HCT116 (cell line): ENCODE measurements around the gene ITPR2. TPM values are rescaled to one million over a fixed set of nuclear protein-coding genes. Genes with fewer than 3 reads are reported as not detected.

ENCODE experiments used
- ATAC-seq: fragments of 200-7000 bp; cut with Tn5 transposase; 2 replicates; pipeline ENCODE4 v1.9.1; 2020; ENCODE audit warnings: mild to moderate bottlenecking, moderate library complexity
- BruUV-seq: library from RNA; stranded (reverse); fragments of 400-500 nt; replicated peaks from 2 replicates; lab custom pipeline; 2021; lab: Mats Ljungman, UMichigan
- CTCF ChIA-PET: fragments of 300-600 bp; sonication (Branson Sonifier 250); formaldehyde crosslinking; loops from one replicate; lab custom pipeline; 2021; ENCODE audit warnings: antibody characterized with exemption; lab: Charles Lee
- POLR2A ChIA-PET: fragments of 300-600, 350-600 bp; sonication (Branson Sonifier 250); formaldehyde crosslinking; loops from one replicate; lab custom pipeline; 2021; ENCODE audit warnings: antibody characterized with exemption; lab: Charles Lee
- RAD21 ChIA-PET, 2 experiments: fragments of 300-600 bp; sonication (Branson Sonifier 250); formaldehyde crosslinking; loops; one replicate each; lab custom pipeline; 2023; ENCODE audit warnings: low total read pairs in 2 of 2; ENCODE audit not compliant: uncharacterized antibody in 2 of 2, unreplicated experiment in 2 of 2, low non-redundant PET in 1 of 2; lab: Charles Lee
- DNase-seq: peaks from one replicate; pipeline ENCODE4 v3.0.0-alpha.2; 2010; ENCODE audit warnings: low read depth, low spot score
- H2AFZ ChIP-seq: fragments of 200-600 bp; shearing (Covaris generic), sonication (generic); 2 replicates; pipeline ENCODE4 v1.6.1; 2017; ENCODE audit warnings: low read depth, mixed run types, mixed read lengths, antibody characterized with exemption, low read length; ENCODE audit not compliant: poor library complexity, severe bottlenecking
- H3K27ac ChIP-seq: 2 replicates; pipeline ENCODE4 v1.5.1; 2012; ENCODE audit warnings: low read depth, low read length
- H3K27me3 ChIP-seq: fragments of 200-600 bp; sonication (generic); 2 replicates; pipeline ENCODE4 v1.6.1; 2016; ENCODE audit warnings: mixed run types, low read length, mixed read lengths; ENCODE audit not compliant: insufficient read depth
- H3K36me3 ChIP-seq, 2 experiments: fragments of 200-500 bp in 1 of 2; fragments of 200-600 bp in 1 of 2; sonication (Bioruptor generic) in 1 of 2; sonication (generic) in 1 of 2; 2 replicates each; pipeline versions ENCODE4 v1.5.1 to v1.6.1; 2014 to 2016; ENCODE audit warnings: low read length in 2 of 2, inconsistent platforms in 1 of 2, mixed read lengths in 1 of 2, mixed run types in 1 of 2; ENCODE audit not compliant: insufficient read depth in 2 of 2, control insufficient read depth in 1 of 2
- H3K4me1 ChIP-seq, 2 experiments: fragments of 200-600 bp in 1 of 2; sonication (generic) in 1 of 2; 2 replicates each; pipeline versions ENCODE4 v1.5.1 to v1.6.1; 2012 to 2017; ENCODE audit warnings: low read length in 2 of 2, inconsistent platforms in 1 of 2, mild to moderate bottlenecking in 1 of 2, mixed read lengths in 1 of 2, mixed run types in 1 of 2, moderate library complexity in 1 of 2; ENCODE audit not compliant: insufficient read depth in 2 of 2, control insufficient read depth in 1 of 2
- H3K4me2 ChIP-seq: fragments of 200-600 bp; sonication (generic); 2 replicates; pipeline ENCODE4 v1.6.1; 2017; ENCODE audit warnings: mixed run types, low read length, mixed read lengths
- H3K4me3 ChIP-seq, 2 experiments: fragments of 200-600 bp in 1 of 2; sonication (generic) in 1 of 2; replicated peaks in 1 of 2; 2 replicates each; pipeline ENCODE4 v1.5.1; 2011 to 2016; ENCODE audit warnings: low read length in 2 of 2, control low read depth in 1 of 2, low read depth in 1 of 2, mild to moderate bottlenecking in 1 of 2, mixed read lengths in 1 of 2, mixed run types in 1 of 2
- H3K79me2 ChIP-seq: fragments of 200-600 bp; sonication (generic); 2 replicates; pipeline ENCODE4 v1.6.1; 2017; ENCODE audit warnings: mild to moderate bottlenecking, mixed run types, low read length, moderate library complexity, mixed read lengths; ENCODE audit not compliant: insufficient read depth
- H3K9ac ChIP-seq: fragments of 200-600 bp; sonication (generic); 2 replicates; pipeline ENCODE4 v1.6.1; 2016; ENCODE audit warnings: low read length, mixed read lengths
- H3K9me2 ChIP-seq: fragments of 200-600 bp; sonication (generic), shearing (Covaris generic); 2 replicates; pipeline ENCODE4 v1.6.1; 2017; ENCODE audit warnings: mixed run types, mild to moderate bottlenecking, moderate library complexity; ENCODE audit not compliant: insufficient read depth
- H3K9me3 ChIP-seq, 2 experiments: fragments of 200-500 bp in 1 of 2; fragments of 200-600 bp in 1 of 2; sonication (Bioruptor generic) in 1 of 2; sonication (generic) in 1 of 2; 2 replicates each; pipeline ENCODE4 v1.6.1; 2014 to 2017; ENCODE audit warnings: low read length in 2 of 2, mixed read lengths in 2 of 2, inconsistent platforms in 1 of 2, low read depth in 1 of 2, mild to moderate bottlenecking in 1 of 2, mixed run types in 1 of 2, moderate library complexity in 1 of 2; ENCODE audit not compliant: control insufficient read depth in 1 of 2, insufficient read depth in 1 of 2
- H4K20me1 ChIP-seq: fragments of 200-600 bp; sonication (generic), shearing (Covaris generic); 2 replicates; pipeline ENCODE4 v1.6.1; 2017; ENCODE audit warnings: mixed run types, mild to moderate bottlenecking, moderate library complexity; ENCODE audit not compliant: insufficient read depth
- CBX3 ChIP-seq: IDR thresholded peaks from 2 replicates; pipeline ENCODE4 v1.6.1; 2012; ENCODE audit warnings: low read depth
- ELF1 ChIP-seq: IDR thresholded peaks from 2 replicates; pipeline ENCODE4 v1.6.1; 2012; ENCODE audit warnings: low read depth, borderline replicate concordance
- FOSL1 ChIP-seq: IDR thresholded peaks from 2 replicates; pipeline ENCODE4 v1.6.1; 2012; ENCODE audit warnings: low read depth
- JUND ChIP-seq: IDR thresholded peaks from 2 replicates; pipeline ENCODE4 v1.6.1; 2012
- MAX ChIP-seq: IDR thresholded peaks from 2 replicates; pipeline ENCODE4 v1.6.1; 2012
- POLR2AphosphoS5 ChIP-seq: IDR thresholded peaks from 2 replicates; pipeline ENCODE4 v1.6.1; 2011; ENCODE audit warnings: mild to moderate bottlenecking, low read depth, low read length, moderate library complexity
- RAD21 ChIP-seq: IDR thresholded peaks from 2 replicates; pipeline ENCODE4 v1.6.1; 2012; ENCODE audit warnings: low read depth, mild to moderate bottlenecking
- REST ChIP-seq: IDR thresholded peaks from 2 replicates; pipeline ENCODE4 v1.6.1; 2012; ENCODE audit warnings: low read depth
- SIN3A ChIP-seq: IDR thresholded peaks from 2 replicates; pipeline ENCODE4 v1.6.1; 2012; ENCODE audit warnings: low read depth
- SP1 ChIP-seq: IDR thresholded peaks from 2 replicates; pipeline ENCODE4 v1.6.1; 2012; ENCODE audit warnings: low read depth
- SRF ChIP-seq: IDR thresholded peaks from 2 replicates; pipeline ENCODE4 v1.6.1; 2012; ENCODE audit warnings: low read depth
- TCF7L2 ChIP-seq: IDR thresholded peaks from 2 replicates; pipeline ENCODE4 v1.7.0; 2011; ENCODE audit warnings: borderline replicate concordance, inconsistent platforms; ENCODE audit not compliant: insufficient read depth, insufficient read length; ENCODE audit errors: extremely low read depth
- YY1 ChIP-seq: IDR thresholded peaks from 2 replicates; pipeline ENCODE4 v1.6.1; 2011; ENCODE audit warnings: low read length, low read depth, moderate library complexity, mild to moderate bottlenecking; ENCODE audit not compliant: insufficient replicate concordance; ENCODE audit errors: extremely low read depth
- ZBTB33 ChIP-seq: IDR thresholded peaks from 2 replicates; pipeline ENCODE4 v1.6.1; 2011; ENCODE audit warnings: mild to moderate bottlenecking, low read length, moderate library complexity; ENCODE audit not compliant: insufficient replicate concordance; ENCODE audit errors: extremely low read depth
- intact Hi-C: fragments of 100-400 bp; cut with micrococcal nuclease; formaldehyde crosslinking; loops from 2 replicates; pipeline ENCODE4 v1.10.0; 2022
- total RNA-seq: library from RNA; stranded (reverse); gene quantifications from one replicate; pipeline ENCODE4 v1.2.1, GENCODE V29; 2021; ENCODE audit not compliant: unreplicated experiment

ITPR2 gene
- total RNA-seq, 1 experiment from 2014 or later = 6.5 TPM

- no peak overlapping the region for H3K4me3 ChIP-seq
- no peak for DNase-seq
- RAD21 ChIA-PET = no interaction called here
- intact Hi-C loops = no loop called here
- no peaks in the 10 kb centered on the region for H3K36me3 ChIP-seq
- POLR2A ChIA-PET = no interaction called here
- H3K9me3 ChIP-seq = no peaks in the 10 kb centered on the region
- no TSS peak for BruUV-seq
- CTCF ChIA-PET = interaction anchor here (0.5 kb wide), 1 partner anchor 1324 kb away, joined by 3 read pairs; no protein-coding TSS in a partner anchor
- no peaks in the 10 kb centered on the region for H4K20me1 ChIP-seq
- H2AFZ ChIP-seq = no peak overlapping the region
- ATAC-seq = no peak
- no peak overlapping the region for H3K4me2 ChIP-seq
- no peak for TF ChIP-seq YY1
- TF ChIP-seq ELF1 = no peak
- no peak for TF ChIP-seq CBX3
- TF ChIP-seq MAX = no peak
- no peak for TF ChIP-seq SIN3A
- no peak for TF ChIP-seq RAD21
- TF ChIP-seq SRF = no peak
- TF ChIP-seq JUND = no peak
- no peak for TF ChIP-seq POLR2AphosphoS5
- no peak for TF ChIP-seq TCF7L2
- no peak for TF ChIP-seq SP1
- TF ChIP-seq FOSL1 = no peak
- no peak for TF ChIP-seq ZBTB33
- TF ChIP-seq REST = no peak
- TF ChIP-seq, all 23 proteins: peak for 0
- Histone ChIP-seq H3K9ac (no peak overlapping the region), H3K9me2 (peaks cover 1% of the 10 kb centered on the region; the same call in 1 of the 2 replicates), H3K79me2 (no peaks in the 10 kb centered on the region), H3K4me1 (no peaks in the 10 kb centered on the region), H3K27ac (no peak overlapping the region), H3K27me3 (no peaks in the 10 kb centered on the region)
These were observed 485.7 kb downstream of the ITPR2 start for GRCh38 chr12:26347300-26347699.
